WTC11 (cell line): ENCODE measurements around the gene SGO2.

Experiments used
- CTCF ChIP-seq: fragments of 200-600 bp; IDR thresholded peaks from 2 replicates; pipeline ENCODE4 v1.8.0; 2022; ENCODE audit warnings: antibody characterized with exemption
- FOXP1 ChIP-seq: sonication (generic); formaldehyde crosslinking; IDR thresholded peaks from 2 replicates; pipeline ENCODE4 v1.8.0; 2022; ENCODE audit warnings: missing genetic modification reagents, mild to moderate bottlenecking, moderate library complexity, borderline replicate concordance
- IRF2 ChIP-seq: sonication (generic); formaldehyde crosslinking; IDR thresholded peaks from 2 replicates; pipeline ENCODE4 v1.8.0; 2022; ENCODE audit warnings: low read depth, missing genetic modification reagents, borderline replicate concordance
- SMAD4 ChIP-seq: sonication (generic); formaldehyde crosslinking; IDR thresholded peaks from 2 replicates; pipeline ENCODE4 v1.8.0; 2022; ENCODE audit warnings: mild to moderate bottlenecking, missing genetic modification reagents
- SP1 ChIP-seq: sonication (generic); formaldehyde crosslinking; conservative IDR thresholded peaks from 2 replicates; pipeline ENCODE4 v1.8.1; 2022; ENCODE audit warnings: missing genetic modification reagents
- ZNF317 ChIP-seq: sonication (generic); formaldehyde crosslinking; IDR thresholded peaks from 2 replicates; pipeline ENCODE4 v1.8.1; 2023; ENCODE audit warnings: low read depth, mild to moderate bottlenecking, moderate library complexity, missing genetic modification reagents, borderline replicate concordance
- TF ChIP-seq, protein P1 (sequence below): sonication (generic); formaldehyde crosslinking; conservative IDR thresholded peaks from 2 replicates; pipeline ENCODE4 v1.8.1; 2023; ENCODE audit warnings: mild to moderate bottlenecking, low read depth, missing genetic modification reagents, moderate library complexity
- TF ChIP-seq, protein P2 (sequence below): sonication (generic); formaldehyde crosslinking; conservative IDR thresholded peaks from 2 replicates; pipeline ENCODE4 v1.8.1; 2022; ENCODE audit warnings: mild to moderate bottlenecking, missing genetic modification reagents
- TF ChIP-seq, protein P3 (sequence below): sonication (generic); formaldehyde crosslinking; IDR thresholded peaks from 2 replicates; pipeline ENCODE4 v1.8.0; 2023; ENCODE audit warnings: missing genetic modification reagents, mild to moderate bottlenecking, borderline replicate concordance
- TF ChIP-seq, protein P4 (sequence below): sonication (generic); formaldehyde crosslinking; IDR thresholded peaks from 2 replicates; pipeline ENCODE4 v1.8.0; 2022; ENCODE audit warnings: mild to moderate bottlenecking, missing genetic modification reagents

- TF ChIP-seq CTCF (no peak), FOXP1 (CRISPR knock-in tag) (no peak), SP1 (CRISPR knock-in tag) (no peak), IRF2 (CRISPR knock-in tag) (no peak), SMAD4 (CRISPR knock-in tag) (no peak), ZNF317 (no peak)
- TF ChIP-seq, protein P1, sequence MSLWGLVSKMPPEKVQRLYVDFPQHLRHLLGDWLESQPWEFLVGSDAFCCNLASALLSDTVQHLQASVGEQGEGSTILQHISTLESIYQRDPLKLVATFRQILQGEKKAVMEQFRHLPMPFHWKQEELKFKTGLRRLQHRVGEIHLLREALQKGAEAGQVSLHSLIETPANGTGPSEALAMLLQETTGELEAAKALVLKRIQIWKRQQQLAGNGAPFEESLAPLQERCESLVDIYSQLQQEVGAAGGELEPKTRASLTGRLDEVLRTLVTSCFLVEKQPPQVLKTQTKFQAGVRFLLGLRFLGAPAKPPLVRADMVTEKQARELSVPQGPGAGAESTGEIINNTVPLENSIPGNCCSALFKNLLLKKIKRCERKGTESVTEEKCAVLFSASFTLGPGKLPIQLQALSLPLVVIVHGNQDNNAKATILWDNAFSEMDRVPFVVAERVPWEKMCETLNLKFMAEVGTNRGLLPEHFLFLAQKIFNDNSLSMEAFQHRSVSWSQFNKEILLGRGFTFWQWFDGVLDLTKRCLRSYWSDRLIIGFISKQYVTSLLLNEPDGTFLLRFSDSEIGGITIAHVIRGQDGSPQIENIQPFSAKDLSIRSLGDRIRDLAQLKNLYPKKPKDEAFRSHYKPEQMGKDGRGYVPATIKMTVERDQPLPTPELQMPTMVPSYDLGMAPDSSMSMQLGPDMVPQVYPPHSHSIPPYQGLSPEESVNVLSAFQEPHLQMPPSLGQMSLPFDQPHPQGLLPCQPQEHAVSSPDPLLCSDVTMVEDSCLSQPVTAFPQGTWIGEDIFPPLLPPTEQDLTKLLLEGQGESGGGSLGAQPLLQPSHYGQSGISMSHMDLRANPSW (CRISPR knock-in tag): no peak
- TF ChIP-seq, protein P2, sequence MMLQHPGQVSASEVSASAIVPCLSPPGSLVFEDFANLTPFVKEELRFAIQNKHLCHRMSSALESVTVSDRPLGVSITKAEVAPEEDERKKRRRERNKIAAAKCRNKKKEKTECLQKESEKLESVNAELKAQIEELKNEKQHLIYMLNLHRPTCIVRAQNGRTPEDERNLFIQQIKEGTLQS (CRISPR knock-in tag): no peak
- TF ChIP-seq, protein P3, sequence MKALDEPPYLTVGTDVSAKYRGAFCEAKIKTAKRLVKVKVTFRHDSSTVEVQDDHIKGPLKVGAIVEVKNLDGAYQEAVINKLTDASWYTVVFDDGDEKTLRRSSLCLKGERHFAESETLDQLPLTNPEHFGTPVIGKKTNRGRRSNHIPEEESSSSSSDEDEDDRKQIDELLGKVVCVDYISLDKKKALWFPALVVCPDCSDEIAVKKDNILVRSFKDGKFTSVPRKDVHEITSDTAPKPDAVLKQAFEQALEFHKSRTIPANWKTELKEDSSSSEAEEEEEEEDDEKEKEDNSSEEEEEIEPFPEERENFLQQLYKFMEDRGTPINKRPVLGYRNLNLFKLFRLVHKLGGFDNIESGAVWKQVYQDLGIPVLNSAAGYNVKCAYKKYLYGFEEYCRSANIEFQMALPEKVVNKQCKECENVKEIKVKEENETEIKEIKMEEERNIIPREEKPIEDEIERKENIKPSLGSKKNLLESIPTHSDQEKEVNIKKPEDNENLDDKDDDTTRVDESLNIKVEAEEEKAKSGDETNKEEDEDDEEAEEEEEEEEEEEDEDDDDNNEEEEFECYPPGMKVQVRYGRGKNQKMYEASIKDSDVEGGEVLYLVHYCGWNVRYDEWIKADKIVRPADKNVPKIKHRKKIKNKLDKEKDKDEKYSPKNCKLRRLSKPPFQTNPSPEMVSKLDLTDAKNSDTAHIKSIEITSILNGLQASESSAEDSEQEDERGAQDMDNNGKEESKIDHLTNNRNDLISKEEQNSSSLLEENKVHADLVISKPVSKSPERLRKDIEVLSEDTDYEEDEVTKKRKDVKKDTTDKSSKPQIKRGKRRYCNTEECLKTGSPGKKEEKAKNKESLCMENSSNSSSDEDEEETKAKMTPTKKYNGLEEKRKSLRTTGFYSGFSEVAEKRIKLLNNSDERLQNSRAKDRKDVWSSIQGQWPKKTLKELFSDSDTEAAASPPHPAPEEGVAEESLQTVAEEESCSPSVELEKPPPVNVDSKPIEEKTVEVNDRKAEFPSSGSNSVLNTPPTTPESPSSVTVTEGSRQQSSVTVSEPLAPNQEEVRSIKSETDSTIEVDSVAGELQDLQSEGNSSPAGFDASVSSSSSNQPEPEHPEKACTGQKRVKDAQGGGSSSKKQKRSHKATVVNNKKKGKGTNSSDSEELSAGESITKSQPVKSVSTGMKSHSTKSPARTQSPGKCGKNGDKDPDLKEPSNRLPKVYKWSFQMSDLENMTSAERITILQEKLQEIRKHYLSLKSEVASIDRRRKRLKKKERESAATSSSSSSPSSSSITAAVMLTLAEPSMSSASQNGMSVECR (CRISPR knock-in tag): no peak
- TF ChIP-seq, protein P4, sequence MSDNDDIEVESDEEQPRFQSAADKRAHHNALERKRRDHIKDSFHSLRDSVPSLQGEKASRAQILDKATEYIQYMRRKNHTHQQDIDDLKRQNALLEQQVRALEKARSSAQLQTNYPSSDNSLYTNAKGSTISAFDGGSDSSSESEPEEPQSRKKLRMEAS (CRISPR knock-in tag): no peak
Measured at GRCh38 chr2:200627110-200627770, 101.2 kb downstream of the SGO2 start.
